Upper lobe of left lung (tissue), 6 donors: ENCODE data around the gene ABHD11. TPM values are rescaled to one million over a fixed set of nuclear protein-coding genes. Genes with fewer than 3 reads are reported as not detected.

Source experiments
- ATAC-seq, 2 donors: fragments of 200-7000 bp; cut with Tn5 transposase; one replicate each; pipeline ENCODE4 v1.9.1; 2022; ENCODE audit warnings: mild to moderate bottlenecking in 2 of 2, moderate library complexity in 2 of 2; ENCODE audit not compliant: low FRiP score in 2 of 2
- DNase-seq, 2 donors: peaks; one replicate each; pipeline ENCODE4 v3.0.0-alpha.2; 2019 to 2020
- H3K27ac ChIP-seq, 4 donors: fragments of 200-600 bp; sonication (generic); one replicate each; pipeline ENCODE4 v1.5.1; 2016 to 2019
- H3K27me3 ChIP-seq, 4 donors: fragments of 200-600 bp; sonication (generic); one replicate each; pipeline ENCODE4 v1.5.1; 2017 to 2019
- H3K36me3 ChIP-seq, 4 donors: fragments of 200-600 bp; sonication (generic); one replicate each; pipeline ENCODE4 v1.5.1; 2016 to 2019
- H3K4me1 ChIP-seq, 4 donors: fragments of 200-600 bp; sonication (generic); one replicate each; pipeline ENCODE4 v1.5.1; 2018 to 2019
- H3K4me3 ChIP-seq, 4 donors: fragments of 200-600 bp; sonication (generic); one replicate each; pipeline ENCODE4 v1.5.1; 2017 to 2019; ENCODE audit warnings: mild to moderate bottlenecking in 2 of 4, moderate library complexity in 1 of 4
- H3K9me3 ChIP-seq, 4 donors: fragments of 200-600 bp; sonication (generic); one replicate each; pipeline ENCODE4 v1.5.1; 2018 to 2019
- EP300 ChIP-seq, 4 donors: sonication (generic); formaldehyde crosslinking; IDR thresholded peaks; one replicate each; pipeline ENCODE4 v1.5.1; 2017; ENCODE audit warnings: antibody characterized with exemption in 4 of 4, control low read depth in 2 of 4
- POLR2A ChIP-seq, 4 donors: fragments of 450-650 bp; IDR thresholded peaks; one replicate each; pipeline ENCODE4 v1.5.1; 2016 to 2017; ENCODE audit warnings: antibody characterized with exemption in 4 of 4, mild to moderate bottlenecking in 2 of 4
- POLR2AphosphoS5 ChIP-seq, 2 donors: sonication (generic); formaldehyde crosslinking; IDR thresholded peaks; one replicate each; pipeline ENCODE4 v1.5.1; 2017; ENCODE audit warnings: antibody characterized with exemption in 2 of 2
- WGBS, 2 donors: methylation state at CpG; one replicate each; pipeline ENCODE4 v1.1.5; 2017 to 2018; 5-methylcytosine and 5-hydroxymethylcytosine counted together
- small RNA-seq, 4 donors: library from RNA; depleted of rRNA; stranded (forward); fragments of <200 nt; gene quantifications; one replicate each; pipeline ENCODE3, GENCODE V24; 2016
- total RNA-seq, 6 donors: library from RNA; depleted of rRNA in 4 of 6; stranded (reverse); fragments of >200 nt in 4 of 6; gene quantifications; one replicate each; pipeline versions ENCODE4 v1.1.0 to v1.2.1, GENCODE V29; 2016 to 2021
- TF ChIP-seq, protein P1 (sequence below), 6 experiments: fragments of 450-650 bp in 4 of 6; fragments of 200-600 bp in 2 of 6; sonication (generic) in 2 of 6; IDR thresholded peaks; one replicate each; pipeline ENCODE4 v1.5.1; 2016 to 2019; ENCODE audit warnings: antibody characterized with exemption in 6 of 6
- donor health status: DM: no; HTN: no; CAD: no; lungs with moderate emphysema.
- donor health status: DM: no; HTN: yes; CAD: no; lungs with severe emphysema.

ABHD11 gene
- total RNA-seq, 6 donors from 2014 or later: 13.6 to 35.3 (median 28.2) TPM

DNA sequence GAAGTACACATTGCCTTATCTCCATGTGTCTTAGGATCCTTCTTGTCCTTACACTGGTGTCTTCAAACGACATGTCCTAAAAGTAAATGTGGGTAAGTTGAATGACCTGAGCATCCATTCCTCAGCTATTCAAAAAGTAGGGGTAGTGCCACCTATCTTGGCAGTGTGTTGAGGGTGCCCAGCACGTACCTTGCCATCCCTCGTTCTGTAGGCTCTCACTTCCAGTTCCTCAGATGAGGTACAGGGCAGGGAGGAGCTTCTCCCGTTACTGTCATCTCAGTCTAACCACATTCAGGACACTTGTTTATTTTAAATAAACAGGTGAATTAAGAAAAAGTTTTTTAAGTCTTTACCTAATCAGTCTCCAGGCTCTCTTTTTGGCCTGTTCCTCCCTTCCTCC is 42.2 kb downstream of the ABHD11 start:
- DNase-seq: no peak
- H3K27ac ChIP-seq: no peak overlapping the region
- no peak for TF ChIP-seq EP300 (IDR thresholded peaks at IDR 0.05)
- no peak for TF ChIP-seq POLR2A (IDR thresholded peaks at IDR 0.05)
- TF ChIP-seq POLR2AphosphoS5 (IDR thresholded peaks at IDR 0.05): no peak
- TF ChIP-seq, protein P1, sequence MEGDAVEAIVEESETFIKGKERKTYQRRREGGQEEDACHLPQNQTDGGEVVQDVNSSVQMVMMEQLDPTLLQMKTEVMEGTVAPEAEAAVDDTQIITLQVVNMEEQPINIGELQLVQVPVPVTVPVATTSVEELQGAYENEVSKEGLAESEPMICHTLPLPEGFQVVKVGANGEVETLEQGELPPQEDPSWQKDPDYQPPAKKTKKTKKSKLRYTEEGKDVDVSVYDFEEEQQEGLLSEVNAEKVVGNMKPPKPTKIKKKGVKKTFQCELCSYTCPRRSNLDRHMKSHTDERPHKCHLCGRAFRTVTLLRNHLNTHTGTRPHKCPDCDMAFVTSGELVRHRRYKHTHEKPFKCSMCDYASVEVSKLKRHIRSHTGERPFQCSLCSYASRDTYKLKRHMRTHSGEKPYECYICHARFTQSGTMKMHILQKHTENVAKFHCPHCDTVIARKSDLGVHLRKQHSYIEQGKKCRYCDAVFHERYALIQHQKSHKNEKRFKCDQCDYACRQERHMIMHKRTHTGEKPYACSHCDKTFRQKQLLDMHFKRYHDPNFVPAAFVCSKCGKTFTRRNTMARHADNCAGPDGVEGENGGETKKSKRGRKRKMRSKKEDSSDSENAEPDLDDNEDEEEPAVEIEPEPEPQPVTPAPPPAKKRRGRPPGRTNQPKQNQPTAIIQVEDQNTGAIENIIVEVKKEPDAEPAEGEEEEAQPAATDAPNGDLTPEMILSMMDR (IDR thresholded peaks at IDR 0.05): no peak
- H3K36me3 ChIP-seq: peaks cover 37 to 95% (median 71%) of the 10 kb centered on the region in 4 donors
- 83 to 92% methylated on average over 4 of the region's 4 CpGs for WGBS, 2 donors
- H3K4me3 ChIP-seq: no peak overlapping the region
- H3K4me1 ChIP-seq: no peaks in the 10 kb centered on the region
- no peaks in the 10 kb centered on the region for H3K9me3 ChIP-seq
- no peaks in the 10 kb centered on the region for H3K27me3 ChIP-seq
- no peak for ATAC-seq

DNA sequence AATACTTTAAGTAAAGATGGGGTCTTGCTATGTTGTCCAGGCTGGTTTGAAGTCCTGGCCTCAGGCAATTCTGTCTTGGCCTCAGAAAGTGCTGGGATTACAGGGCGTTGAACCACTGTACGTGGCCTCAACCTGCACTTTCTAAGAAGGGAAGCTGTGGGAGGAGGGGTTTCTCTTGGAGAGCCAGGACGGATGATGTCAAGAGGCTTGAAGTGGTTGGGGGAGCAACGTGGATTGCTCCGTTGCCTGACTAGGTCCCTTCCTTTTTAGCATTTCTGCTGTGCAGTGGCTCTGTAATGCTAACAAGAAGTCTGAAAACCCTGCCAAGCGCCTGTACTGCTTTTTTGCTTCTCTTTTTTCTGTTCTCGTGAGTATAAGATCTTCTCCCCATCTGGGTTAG is 48.0 kb downstream of the ABHD11 start:
- TF ChIP-seq EP300 (IDR thresholded peaks at IDR 0.05) (no peak), POLR2A (IDR thresholded peaks at IDR 0.05) (no peak), POLR2AphosphoS5 (IDR thresholded peaks at IDR 0.05) (no peak)
- TF ChIP-seq, protein P1 (IDR thresholded peaks at IDR 0.05): no peak
- WGBS, 2 donors: 80 to 82% methylated on average over 7 of the region's 7 CpGs
- H3K9me3 ChIP-seq: no peaks in the 10 kb centered on the region
- no peak overlapping the region for H3K4me3 ChIP-seq
- no peaks in the 10 kb centered on the region for H3K27me3 ChIP-seq
- no peak for DNase-seq
- ATAC-seq: no peak
- H3K36me3 ChIP-seq: peaks cover 33 to 92% (median 72%) of the 10 kb centered on the region in 4 donors
- no peaks in the 10 kb centered on the region for H3K4me1 ChIP-seq
- H3K27ac ChIP-seq: no peak overlapping the region

DNA sequence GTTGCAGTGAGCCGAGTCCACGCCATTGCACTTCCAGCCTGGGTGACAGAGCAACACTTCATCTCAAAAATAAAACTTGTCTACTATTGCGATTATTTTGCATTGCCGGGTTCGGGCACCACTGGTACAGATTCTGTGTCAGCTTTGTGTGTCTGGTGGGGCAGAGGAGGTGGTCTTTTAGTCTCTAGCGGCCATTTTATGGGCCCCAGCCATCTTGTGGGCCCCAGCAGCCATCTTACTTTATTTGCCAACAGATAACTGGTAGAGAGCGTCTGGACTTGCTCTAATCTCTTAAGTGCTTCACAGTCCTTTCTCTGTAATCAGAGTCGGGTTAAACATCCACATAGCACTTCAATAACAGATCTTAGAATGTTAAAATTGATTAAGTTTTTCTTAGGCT is 50.3 kb downstream of the ABHD11 start:
- Histone ChIP-seq H3K4me1 (peaks cover 5 to 16% (median 7%) of the 10 kb centered on the region in 4 donors), H3K36me3 (peaks cover 17 to 68% (median 52%) of the 10 kb centered on the region in 4 donors), H3K27ac (no peak overlapping the region), H3K4me3 (no peak overlapping the region), H3K27me3 (no peaks in the 10 kb centered on the region), H3K9me3 (no peaks in the 10 kb centered on the region)
- TF ChIP-seq, protein P1 (IDR thresholded peaks at IDR 0.05): no peak
- TF ChIP-seq POLR2AphosphoS5 (IDR thresholded peaks at IDR 0.05) (no peak), EP300 (IDR thresholded peaks at IDR 0.05) (no peak), POLR2A (IDR thresholded peaks at IDR 0.05) (no peak)
- ATAC-seq: no peak
- 92 to 94% methylated on average over 8 of the region's 8 CpGs for WGBS, 2 donors
- no peak for DNase-seq

Small RNA genes within 50 kb of the gene (small RNA-seq; reads per million reads assigned to genes)
- gene MIR4284 (0 reads per million in 4 donors), gene RN7SL265P (0 reads per million in 4 donors)

Other genes with a start within 250 kb of the ABHD11 start
- gene BAZ1B, start 216.5 kb downstream of the ABHD11 start, total RNA-seq: 10 to 100 TPM; 45.8 to 71.4 (median 56.0) TPM
- gene BCL7B, start 181.1 kb downstream of the ABHD11 start, total RNA-seq: 10 to 100 TPM; 50.3 to 95.9 (median 62.5) TPM
- gene TBL2, start 160.2 kb downstream of the ABHD11 start, total RNA-seq: 10 to 100 TPM; 15.7 to 52.9 (median 30.7) TPM
- 10 to 100 TPM in 5 of 6 donors, 1 to 10 TPM in 1; 8.1 to 39.8 (median 14.4) TPM for gene MLXIPL, start 114.3 kb downstream of the ABHD11 start, total RNA-seq
- 1 to 10 TPM; 1.0 to 4.3 (median 1.5) TPM for gene VPS37D, start 71.0 kb downstream of the ABHD11 start, total RNA-seq
- 10 to 100 TPM in 4 of 6 donors, 1 to 10 TPM in 2; 6.9 to 13.1 (median 10.3) TPM for gene DNAJC30, start 55.3 kb downstream of the ABHD11 start, total RNA-seq
- gene BUD23, start 55.2 kb downstream of the ABHD11 start, total RNA-seq: 10 to 100 TPM; 19.9 to 52.3 (median 48.8) TPM
- gene STX1A, start 19.1 kb downstream of the ABHD11 start, total RNA-seq: 10 to 100 TPM in 2 of 6 donors, 1 to 10 TPM in 4; 4.1 to 16.9 (median 5.9) TPM
- gene CLDN3, start 31.5 kb upstream of the ABHD11 start, total RNA-seq: 10 to 100 TPM; 21.9 to 95.0 (median 43.9) TPM
- gene CLDN4, start 92.2 kb upstream of the ABHD11 start, total RNA-seq: 100 to 1,000 TPM in 5 of 6 donors, 10 to 100 TPM in 1; 88.0 to 231 (median 169) TPM
- 10 to 100 TPM in 2 of 6 donors, 1 to 10 TPM in 4; 3.0 to 23.0 (median 7.2) TPM for gene METTL27, start 103.7 kb upstream of the ABHD11 start, total RNA-seq
- gene TMEM270, start 122.4 kb upstream of the ABHD11 start, total RNA-seq: not detected